ENCODE data around the gene GCK. TPM values are rescaled to one million over a fixed set of nuclear protein-coding genes. Genes with fewer than 3 reads are reported as not detected.

GCK gene
- total RNA-seq, 2 experiments from 2014 or later = 0.16 TPM; not detected in 1

GRCh38 chr7:44147026-44147991 lies 41.9 kb downstream of the GCK start:
- H3K9me3 ChIP-seq (ENCODE audit: low read length) = no peaks in the 10 kb centered on the region
- no peaks in the 10 kb centered on the region for H3K4me1 ChIP-seq (ENCODE audit: insufficient read depth, low read length, poor library complexity, severe bottlenecking)
- H4K20me1 ChIP-seq (ENCODE audit: insufficient read depth, low read length) = no peaks in the 10 kb centered on the region
- CTCF ChIA-PET (ENCODE audit: unreplicated experiment) = no interaction called here
- POLR2A ChIA-PET = interaction anchor here (0.9 kb wide), 1 partner anchor 16 kb away, joined by 3 read pairs; no protein-coding TSS in a partner anchor
- DNase-seq (ENCODE audit: low spot score) = no peak
- no peaks in the 10 kb centered on the region for H3K9me2 ChIP-seq (ENCODE audit: insufficient read depth, low read length)
- no peak overlapping the region for H3K4me2 ChIP-seq (ENCODE audit: low read length)
- H2AFZ ChIP-seq (ENCODE audit: low read length) = no peak overlapping the region
- TF ChIP-seq EZH2phosphoT487 (IDR thresholded peaks at IDR 0.05; ENCODE audit: borderline replicate concordance, low read depth, low read length) = no peak
- TF ChIP-seq CTCF (conservative IDR thresholded peaks at IDR 0.05; ENCODE audit: low read length) = no peak
- intact Hi-C loops (cut with micrococcal nuclease; ENCODE audit: unreplicated experiment) = no loop called here
- no peak overlapping the region for H3K4me3 ChIP-seq (ENCODE audit: low read depth, low read length, poor library complexity, severe bottlenecking)
- no peak overlapping the region for H3K27ac ChIP-seq (ENCODE audit: low read depth, low read length, poor library complexity, severe bottlenecking)
- H3K36me3 ChIP-seq (ENCODE audit: insufficient read depth, low read length) = no peaks in the 10 kb centered on the region
- no TSS peak for BruUV-seq (replicated peaks)
- H3K79me2 ChIP-seq (ENCODE audit: insufficient read depth, low read depth, low read length) = no peaks in the 10 kb centered on the region

GRCh38 chr7:44145969-44146911 lies 43.0 kb downstream of the GCK start:
- ChIA-PET POLR2A (no interaction called here), CTCF (ENCODE audit: unreplicated experiment) (no interaction called here)
- H3K9me3 ChIP-seq (ENCODE audit: low read length) = no peaks in the 10 kb centered on the region
- no peaks in the 10 kb centered on the region for H3K36me3 ChIP-seq (ENCODE audit: insufficient read depth, low read length)
- peak overlapping the region; percentile 61; the same call in 1 of the 2 replicates for H3K4me2 ChIP-seq (ENCODE audit: low read length)
- H3K27ac ChIP-seq (ENCODE audit: low read depth, low read length, poor library complexity, severe bottlenecking) = no peak overlapping the region
- peak; percentile 67 for DNase-seq (ENCODE audit: low spot score)
- TF ChIP-seq EZH2phosphoT487 (IDR thresholded peaks at IDR 0.05; ENCODE audit: borderline replicate concordance, low read depth, low read length) = no peak
- TF ChIP-seq CTCF (conservative IDR thresholded peaks at IDR 0.05; ENCODE audit: low read length) = no peak
- H4K20me1 ChIP-seq (ENCODE audit: insufficient read depth, low read length) = no peaks in the 10 kb centered on the region
- no peaks in the 10 kb centered on the region for H3K79me2 ChIP-seq (ENCODE audit: insufficient read depth, low read depth, low read length)
- H3K9me2 ChIP-seq (ENCODE audit: insufficient read depth, low read length) = no peaks in the 10 kb centered on the region
- no peaks in the 10 kb centered on the region for H3K4me1 ChIP-seq (ENCODE audit: insufficient read depth, low read length, poor library complexity, severe bottlenecking)
- no peak overlapping the region for H2AFZ ChIP-seq (ENCODE audit: low read length)
- intact Hi-C loops (cut with micrococcal nuclease; ENCODE audit: unreplicated experiment) = no loop called here
- peak overlapping the region; percentile 33 for H3K4me3 ChIP-seq (ENCODE audit: low read depth, low read length, poor library complexity, severe bottlenecking)
- no TSS peak for BruUV-seq (replicated peaks)

Measured in OCI-LY7 (cell line).